ENCODE results near the gene CADM2. TPM values are rescaled to one million over a fixed set of nuclear protein-coding genes. Genes with fewer than 3 reads are reported as not detected.

The CADM2 gene
- total and polyA plus RNA-seq, 2 donors (not counting 3 experiments of a cell fraction or from before 2014, with no cell fraction given), result not detected

DNA sequence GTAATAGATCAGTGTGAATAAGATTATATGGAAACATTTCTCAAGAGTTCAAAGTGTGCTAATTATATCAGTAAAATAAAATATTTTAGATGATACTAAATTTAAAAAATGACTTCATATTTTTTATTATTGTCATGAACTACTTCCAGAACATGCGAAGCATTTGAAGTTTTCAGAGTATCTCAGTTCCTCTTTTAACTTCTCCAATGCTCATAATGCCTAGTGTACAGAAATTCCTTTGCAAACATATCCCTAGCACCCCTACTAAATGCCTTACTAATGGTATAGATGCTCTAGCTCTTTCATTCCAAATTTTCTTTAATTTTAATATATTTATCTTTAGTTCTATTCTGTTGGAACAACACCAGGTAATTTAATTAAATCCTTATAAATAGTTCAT, 580.4 kb downstream of the CADM2 start:
- Histone ChIP-seq H3K4me1 (ENCODE audit: control insufficient read depth, extremely low read depth, insufficient read depth, low read length) (no peaks in the 10 kb centered on the region), H4K20me1 (replicated peaks; ENCODE audit: control insufficient read depth, extremely low read depth, insufficient read depth, low read length) (no peaks in the 10 kb centered on the region), H3K27me3 (ENCODE audit: control insufficient read depth in 2 of 2, insufficient read depth in 2 of 2, low read length in 2 of 2) (no peaks in the 10 kb centered on the region), H3K4me3 (replicated peaks in 1 of 3; ENCODE audit: insufficient read depth in 1 of 3, low read depth in 1 of 3, low read length in 3 of 3) (no peak overlapping the region), H2AFZ (ENCODE audit: low read depth, low read length) (no peak overlapping the region), H3K79me2 (ENCODE audit: control insufficient read depth, insufficient read depth, low read length) (no peaks in the 10 kb centered on the region), H3K27ac (ENCODE audit: insufficient read depth, low read depth, low read length) (no peak overlapping the region), H3K36me3 (ENCODE audit: control insufficient read depth in 2 of 2, extremely low read depth in 1 of 2, insufficient read depth in 2 of 2, low read length in 2 of 2) (no peaks in the 10 kb centered on the region), H3K4me2 (ENCODE audit: insufficient read depth, low read length) (no peak overlapping the region), H3K9me1 (replicated peaks; ENCODE audit: control insufficient read depth, extremely low read depth, insufficient read depth, low read length) (no peaks in the 10 kb centered on the region), H3K9me3 (replicated peaks; ENCODE audit: control insufficient read depth, insufficient read depth, low read length) (no peaks in the 10 kb centered on the region), H3K9ac (replicated peaks; ENCODE audit: extremely low read depth, insufficient read depth, low read length) (no peak overlapping the region)
- dilution Hi-C loops (cut with MboI; ENCODE audit: extremely low pct_ligation_motif_present, low sequenced_read_pairs) (no loop called here), intact Hi-C loops (cut with micrococcal nuclease) (no loop called here)
- FAIRE-seq, result no peak
- ChIA-PET POLR2A (no interaction called here), CTCF (no interaction called here)
- TF ChIP-seq FOS (IDR thresholded peaks at IDR 0.05; ENCODE audit: borderline replicate concordance, insufficient read depth, low read length) (no peak), POLR2A (IDR thresholded peaks at IDR 0.05; ENCODE audit: low read depth, low read length) (no peak), JUN (IDR thresholded peaks at IDR 0.05; ENCODE audit: borderline replicate concordance, insufficient read depth, insufficient read length, low read depth) (no peak), POLR2AphosphoS5 (IDR thresholded peaks at IDR 0.05; ENCODE audit: insufficient read depth, low read depth, low read length) (no peak), MYC (IDR thresholded peaks at IDR 0.05; ENCODE audit: low read depth, low read length) (no peak), EZH2 (IDR thresholded peaks at IDR 0.05; ENCODE audit: borderline replicate concordance, low read depth, low read length, severe bottlenecking) (no peak), GATA2 (IDR thresholded peaks at IDR 0.05; ENCODE audit: insufficient read depth, insufficient read length, low read depth, low read length) (no peak)
- TF ChIP-seq, protein P1, sequence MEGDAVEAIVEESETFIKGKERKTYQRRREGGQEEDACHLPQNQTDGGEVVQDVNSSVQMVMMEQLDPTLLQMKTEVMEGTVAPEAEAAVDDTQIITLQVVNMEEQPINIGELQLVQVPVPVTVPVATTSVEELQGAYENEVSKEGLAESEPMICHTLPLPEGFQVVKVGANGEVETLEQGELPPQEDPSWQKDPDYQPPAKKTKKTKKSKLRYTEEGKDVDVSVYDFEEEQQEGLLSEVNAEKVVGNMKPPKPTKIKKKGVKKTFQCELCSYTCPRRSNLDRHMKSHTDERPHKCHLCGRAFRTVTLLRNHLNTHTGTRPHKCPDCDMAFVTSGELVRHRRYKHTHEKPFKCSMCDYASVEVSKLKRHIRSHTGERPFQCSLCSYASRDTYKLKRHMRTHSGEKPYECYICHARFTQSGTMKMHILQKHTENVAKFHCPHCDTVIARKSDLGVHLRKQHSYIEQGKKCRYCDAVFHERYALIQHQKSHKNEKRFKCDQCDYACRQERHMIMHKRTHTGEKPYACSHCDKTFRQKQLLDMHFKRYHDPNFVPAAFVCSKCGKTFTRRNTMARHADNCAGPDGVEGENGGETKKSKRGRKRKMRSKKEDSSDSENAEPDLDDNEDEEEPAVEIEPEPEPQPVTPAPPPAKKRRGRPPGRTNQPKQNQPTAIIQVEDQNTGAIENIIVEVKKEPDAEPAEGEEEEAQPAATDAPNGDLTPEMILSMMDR (IDR thresholded peaks at IDR 0.05; ENCODE audit: extremely low read depth in 1 of 2, insufficient read depth in 1 of 2, low read depth in 1 of 2, low read length in 2 of 2), result no peak
- TF ChIP-seq, protein P2, sequence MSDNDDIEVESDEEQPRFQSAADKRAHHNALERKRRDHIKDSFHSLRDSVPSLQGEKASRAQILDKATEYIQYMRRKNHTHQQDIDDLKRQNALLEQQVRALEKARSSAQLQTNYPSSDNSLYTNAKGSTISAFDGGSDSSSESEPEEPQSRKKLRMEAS (IDR thresholded peaks at IDR 0.05; ENCODE audit: insufficient read depth, insufficient read length), result no peak
- no peak for DNase-seq (ENCODE audit: low read depth, low spot score)
- BruUV-seq (replicated peaks), result no TSS peak
